ENCODE measurements around the gene CHCHD6.

CHCHD6 gene

DNA sequence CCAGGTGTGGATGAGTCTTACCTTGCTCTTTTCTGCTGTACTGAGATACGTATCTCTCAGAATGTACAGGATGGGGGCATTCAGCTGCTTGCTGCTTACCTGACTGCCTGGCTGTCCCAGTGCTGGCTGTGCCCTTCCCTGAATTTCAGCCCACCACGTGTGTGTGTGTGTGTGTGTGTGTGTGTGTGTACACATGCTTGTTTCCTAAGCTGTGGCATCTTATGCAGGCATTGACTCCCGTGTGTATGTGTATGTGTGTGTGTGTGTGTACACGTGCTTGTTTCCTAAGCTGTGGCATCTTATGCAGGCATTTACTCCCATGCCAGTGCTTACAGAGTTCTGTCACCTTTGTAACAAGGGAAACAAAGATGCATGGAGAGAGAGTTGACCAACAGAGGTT, 218.4 kb downstream of the CHCHD6 start:
- no peak for DNase-seq (ENCODE audit: low read depth)

- no peak for DNase-seq (ENCODE audit: low read depth)
Observed at GRCh38 chr3:126923423-126923822, 219.4 kb downstream of the CHCHD6 start.

DNA sequence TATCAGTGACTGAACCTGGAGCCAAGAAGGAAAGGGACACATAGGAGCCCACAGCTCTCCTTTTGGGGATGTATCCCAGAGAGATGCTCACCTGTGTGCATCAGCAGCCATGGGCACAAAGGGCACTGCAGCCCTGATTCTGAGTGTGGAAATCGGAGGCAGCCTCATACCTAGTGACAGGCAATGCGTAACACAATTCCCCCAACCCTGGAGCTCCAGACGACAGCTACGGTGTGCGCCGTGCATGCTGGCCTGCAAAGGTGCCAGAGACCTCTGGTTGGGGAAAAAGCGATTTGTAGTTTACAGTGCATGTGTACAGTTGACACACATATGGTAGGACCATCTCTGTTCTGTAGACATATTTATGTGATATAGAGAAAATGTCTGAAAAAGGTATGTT, 219.9 kb downstream of the CHCHD6 start:
- DNase-seq (ENCODE audit: low read depth) = no peak

- DNase-seq (ENCODE audit: low read depth) = no peak
Observed at GRCh38 chr3:126924458-126924857, 220.4 kb downstream of the CHCHD6 start.

DNA sequence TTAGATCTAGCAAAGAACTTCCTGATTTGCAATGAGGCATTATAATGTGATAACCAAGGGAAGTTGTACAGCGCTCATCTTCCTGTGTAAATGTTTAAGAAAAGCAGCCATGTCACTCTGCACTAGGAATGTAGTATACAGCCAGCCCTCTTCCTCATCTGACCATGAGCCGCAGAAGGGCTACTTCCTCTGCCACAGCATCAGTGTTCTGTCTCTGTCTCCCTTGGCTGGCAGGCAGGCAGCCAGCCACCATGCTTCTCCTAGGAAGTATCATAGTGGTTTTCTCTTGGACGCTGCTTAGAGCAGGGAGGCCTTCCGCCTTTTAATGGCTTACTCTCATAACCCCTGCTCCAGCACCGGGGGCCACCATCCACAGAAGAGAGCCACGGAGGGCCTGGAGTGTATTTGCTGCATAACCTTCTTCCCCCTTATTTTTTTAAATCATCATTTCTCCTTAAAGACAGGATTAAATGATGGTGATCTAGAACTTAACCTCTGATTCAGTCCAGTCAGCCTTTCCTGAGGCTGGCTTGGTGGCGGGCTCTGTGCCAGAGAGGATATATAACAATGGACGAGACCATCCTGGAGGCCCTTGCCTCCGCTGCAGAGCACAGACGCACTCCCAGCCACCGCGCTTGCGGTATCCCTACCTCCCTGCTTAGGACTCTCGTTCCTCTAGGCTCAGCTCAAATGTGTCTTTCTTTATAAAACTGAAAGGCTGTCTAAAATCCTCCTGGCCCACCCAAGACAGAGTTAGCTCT, 221.6 kb downstream of the CHCHD6 start:
- DNase-seq (ENCODE audit: low read depth) = no peak

GRCh38 chr3:126926684-126927400, 222.8 kb downstream of the CHCHD6 start:
- DNase-seq (ENCODE audit: low read depth) = no peak

GRCh38 chr3:126927401-126927750, 223.3 kb downstream of the CHCHD6 start:
- no peak for DNase-seq (ENCODE audit: low read depth)

GRCh38 chr3:126927846-126928245, 223.8 kb downstream of the CHCHD6 start:
- no peak for DNase-seq (ENCODE audit: low read depth)

- DNase-seq (ENCODE audit: low read depth) = no peak
Observed at GRCh38 chr3:126928921-126929474, 225.0 kb downstream of the CHCHD6 start.

DNA sequence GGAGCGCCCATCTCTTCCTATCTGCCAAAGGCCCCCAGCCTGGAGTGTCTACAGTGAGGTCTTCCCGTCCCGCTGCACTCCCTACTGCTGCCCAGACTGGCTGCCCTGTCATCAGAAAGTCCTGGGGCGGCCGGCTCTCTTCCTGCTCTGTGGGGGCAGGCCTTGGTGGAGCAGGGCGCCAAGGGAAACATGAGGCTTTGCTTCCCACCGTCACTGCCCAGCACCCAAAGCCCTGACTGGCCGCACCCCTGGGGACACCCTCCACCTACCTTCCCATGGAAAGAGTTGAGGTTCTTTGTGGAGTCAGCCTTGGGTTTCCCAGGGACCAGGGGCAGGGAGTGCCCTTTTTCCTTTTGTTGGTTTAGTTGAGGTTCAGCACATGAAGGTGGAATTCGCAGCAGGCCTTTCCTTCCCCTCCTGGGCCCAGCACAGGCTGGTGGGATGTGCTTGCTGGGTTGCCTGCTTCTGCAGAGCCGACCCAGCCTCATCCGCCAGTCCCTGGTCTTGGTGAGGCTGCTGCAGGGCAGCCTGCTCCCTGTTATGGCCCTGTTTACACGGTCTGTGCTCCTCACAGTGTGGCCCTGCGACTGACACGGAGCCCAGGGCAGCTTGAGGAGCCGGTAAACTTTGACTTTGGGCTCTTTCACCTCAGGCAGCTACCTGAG, 227.0 kb downstream of the CHCHD6 start:
- DNase-seq (ENCODE audit: low read depth) = no peak

- no peak for DNase-seq (ENCODE audit: low read depth)
Observed at GRCh38 chr3:126931806-126932187, 227.8 kb downstream of the CHCHD6 start.

- DNase-seq (ENCODE audit: low read depth) = no peak
Observed at GRCh38 chr3:126932188-126932931, 228.3 kb downstream of the CHCHD6 start.

- DNase-seq (ENCODE audit: low read depth) = no peak
Observed at GRCh38 chr3:126934031-126934531, 230.0 kb downstream of the CHCHD6 start.

DNA sequence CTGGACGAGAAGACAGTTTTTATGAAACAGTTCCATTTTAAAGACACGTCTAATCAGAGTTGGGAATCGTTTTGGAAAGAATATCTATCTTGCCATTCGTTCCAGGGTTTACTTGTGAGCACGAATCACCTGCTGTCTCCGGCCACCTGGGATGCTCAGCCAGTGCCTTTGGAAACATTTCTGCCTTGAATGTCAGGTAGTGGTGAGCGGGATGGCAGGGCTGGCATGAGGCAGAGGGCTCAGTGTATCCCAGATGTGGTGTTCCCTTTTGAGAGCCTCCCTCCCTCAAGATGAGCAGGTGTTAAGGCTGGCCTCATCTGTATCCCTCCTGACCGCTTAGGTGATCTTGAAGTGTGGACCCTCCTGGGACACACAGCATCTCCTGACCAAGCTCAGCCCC, 231.0 kb downstream of the CHCHD6 start:
- DNase-seq (ENCODE audit: low read depth) = no peak

DNA sequence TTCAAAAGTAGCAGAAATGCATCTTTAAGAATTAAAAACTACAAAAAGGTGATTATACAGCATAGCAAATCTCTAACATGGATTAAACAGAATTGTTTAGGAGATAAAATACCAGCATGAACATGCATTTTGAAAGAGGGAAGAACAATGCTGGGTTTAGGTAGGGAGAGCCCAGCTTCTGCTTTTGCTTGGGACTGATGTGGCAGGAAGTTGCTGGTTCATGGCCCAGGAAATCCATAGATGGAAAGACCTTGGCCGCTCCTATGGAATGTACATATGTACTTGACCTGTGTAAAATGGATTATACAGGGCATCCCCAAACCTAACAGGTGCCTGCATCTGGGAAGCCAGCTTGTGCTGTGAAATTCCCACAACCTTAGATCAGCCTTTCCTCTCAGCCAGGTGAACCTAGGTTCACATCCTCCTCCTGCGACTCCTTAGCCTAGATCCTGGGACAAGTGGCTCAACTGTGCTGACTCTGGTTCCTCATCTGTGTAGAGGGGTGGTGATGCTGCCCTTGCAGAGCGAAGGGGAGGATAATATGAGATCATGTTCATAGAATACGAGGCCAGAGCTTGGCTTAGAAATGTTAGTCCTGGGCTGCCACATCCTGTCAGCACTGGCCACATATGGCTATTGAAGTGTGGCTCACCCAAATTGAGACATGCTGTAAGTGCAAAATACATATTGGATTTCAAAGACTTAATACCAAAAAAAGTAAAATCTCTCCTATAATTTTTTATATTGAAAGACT, 231.9 kb downstream of the CHCHD6 start:
- no peak for DNase-seq (ENCODE audit: low read depth)

DNA sequence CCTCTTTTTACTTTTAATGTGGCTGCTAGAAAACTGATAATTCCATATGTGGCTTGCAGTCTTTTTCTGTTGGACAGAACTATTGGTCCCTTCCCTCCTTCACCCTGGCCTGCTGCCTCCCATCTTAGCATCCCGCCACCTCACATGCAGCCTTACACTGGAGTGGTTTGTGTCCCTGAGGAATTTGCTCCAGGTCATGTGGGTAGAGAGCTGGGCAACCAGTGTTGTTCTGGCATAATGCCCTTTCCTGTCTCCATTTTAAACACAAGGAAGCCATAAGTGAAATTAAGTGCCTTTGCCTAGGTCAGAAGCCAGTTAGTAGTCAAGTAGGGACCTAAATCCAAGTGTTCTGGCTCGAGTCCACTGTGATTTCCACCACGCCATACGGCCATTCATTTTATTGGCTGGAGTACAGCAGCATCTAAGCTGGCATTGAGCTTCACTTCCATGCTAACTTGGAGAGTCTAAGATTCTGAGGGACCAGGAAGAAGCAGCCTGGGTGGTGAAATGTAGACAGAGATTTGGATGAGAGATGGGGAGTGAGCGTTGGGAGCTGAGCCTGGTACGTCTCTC, 232.9 kb downstream of the CHCHD6 start:
- DNase-seq (ENCODE audit: low read depth) = no peak

DNA sequence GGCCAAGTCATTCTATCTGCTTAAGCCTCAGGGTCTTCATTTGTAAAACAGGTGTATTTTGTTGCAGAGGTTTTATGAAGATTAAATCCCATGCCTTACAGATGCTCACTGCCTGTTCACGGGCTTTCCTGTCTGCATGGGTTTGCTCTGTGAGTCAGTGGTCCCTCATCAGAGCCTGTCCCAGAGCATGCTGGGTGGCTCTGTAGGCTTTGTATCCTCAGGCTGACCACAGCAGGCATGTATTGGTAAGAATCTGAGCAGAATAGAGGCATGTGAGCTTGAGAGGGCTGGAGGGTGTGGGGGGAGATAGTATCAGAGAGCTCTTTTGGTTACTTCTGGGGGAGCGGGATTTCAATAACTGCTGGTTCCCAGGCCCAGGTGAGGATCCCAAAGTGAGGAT, 233.5 kb downstream of the CHCHD6 start:
- no peak for DNase-seq (ENCODE audit: low read depth)

- DNase-seq (ENCODE audit: low read depth) = no peak
Observed at GRCh38 chr3:126937973-126938372, 233.9 kb downstream of the CHCHD6 start.

- no peak for DNase-seq (ENCODE audit: low read depth)
Observed at GRCh38 chr3:126938520-126939337, 234.7 kb downstream of the CHCHD6 start.

- DNase-seq (ENCODE audit: low read depth) = no peak
Observed at GRCh38 chr3:126939338-126939718, 235.3 kb downstream of the CHCHD6 start.

All from T follicular helper cell (primary cell).